GM18511 (cell line): Measurements from ENCODE around the gene LRRC10.

ENCODE experiments used
- ATAC-seq: cut with Tn5 transposase; IDR thresholded peaks from one replicate; pipeline ENCODE4 v1.9.1; 2021; ENCODE audit warnings: mild to moderate bottlenecking, moderate library complexity; ENCODE audit not compliant: unreplicated experiment

LRRC10 gene

DNA sequence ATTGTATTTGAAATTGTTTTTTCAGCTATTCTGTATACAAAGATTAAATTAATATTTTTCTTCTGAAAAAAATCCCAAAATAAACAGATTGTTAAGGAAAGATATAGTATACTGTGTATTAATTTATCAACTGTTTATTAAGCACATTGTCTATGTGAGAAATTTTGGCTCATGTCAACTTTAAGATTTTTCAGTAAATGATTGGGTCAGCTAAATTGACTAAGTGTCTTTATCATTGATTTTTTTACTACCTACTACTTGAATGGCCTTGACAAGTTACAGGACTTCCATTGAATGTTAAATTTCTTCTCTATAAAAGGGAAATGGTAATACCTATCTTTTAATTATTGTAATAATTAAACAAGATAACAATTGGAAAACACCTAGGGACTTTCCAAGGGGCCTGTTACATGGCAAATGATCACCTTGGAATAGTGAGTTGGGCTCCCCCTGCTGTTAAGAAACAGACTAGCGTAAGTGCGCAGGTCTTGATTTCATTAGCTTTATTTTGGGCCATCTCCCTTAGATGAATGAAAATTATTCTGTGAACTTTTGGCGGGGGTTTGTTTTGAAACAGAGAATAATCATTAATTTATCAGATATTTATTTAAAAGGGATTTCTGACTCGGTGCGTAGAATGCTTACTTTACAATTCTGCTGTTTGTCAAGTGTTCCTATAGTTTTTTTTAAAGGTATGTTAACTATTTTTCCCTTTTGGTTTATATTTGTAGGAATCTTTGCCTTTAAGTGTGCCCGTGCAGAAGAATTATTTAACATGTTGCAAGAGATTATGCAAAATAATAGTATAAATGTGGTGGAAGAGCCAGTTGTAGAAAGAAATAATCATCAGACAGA is 39.9 kb downstream of the LRRC10 start:
- peak; percentile 84 for ATAC-seq

DNA sequence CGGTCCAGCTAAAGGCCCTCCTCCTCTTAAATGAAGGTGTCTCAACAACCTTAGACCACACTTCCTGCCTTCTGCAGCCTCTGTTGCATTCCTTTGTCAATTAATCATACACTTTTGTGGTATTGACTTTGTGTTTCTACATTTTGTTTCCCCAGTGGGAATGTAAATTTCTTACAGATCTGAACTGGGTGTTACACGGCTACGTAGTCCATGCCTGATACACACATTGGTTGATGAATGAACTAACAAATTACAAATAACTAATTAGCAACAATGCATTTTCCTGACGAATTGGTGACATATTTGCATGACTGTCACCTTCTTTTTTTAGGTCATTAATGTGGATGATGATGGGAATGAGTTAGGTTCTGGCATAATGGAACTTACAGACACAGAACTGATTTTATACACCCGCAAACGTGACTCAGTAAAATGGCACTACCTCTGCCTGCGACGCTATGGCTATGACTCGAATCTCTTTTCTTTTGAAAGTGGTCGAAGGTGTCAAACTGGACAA is 40.6 kb downstream of the LRRC10 start:
- no peak for ATAC-seq

DNA sequence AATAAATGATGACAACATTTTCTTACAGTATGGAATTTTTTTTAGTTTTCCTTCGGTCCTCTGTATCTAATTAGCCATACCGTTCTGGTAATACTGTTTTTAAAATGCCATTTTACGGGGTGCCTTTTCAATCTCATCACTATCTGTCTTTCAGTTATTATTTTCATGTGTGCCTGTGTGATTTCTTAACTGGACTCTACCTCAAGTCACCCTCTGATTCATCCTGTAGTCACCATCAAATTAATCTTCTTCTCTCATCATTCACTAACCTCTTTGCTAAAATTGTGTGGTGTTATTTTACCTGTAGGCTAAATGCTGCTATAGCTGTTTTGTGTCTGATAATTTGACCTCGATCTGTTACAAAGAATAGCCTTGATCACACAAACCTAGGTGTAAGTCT is 41.5 kb downstream of the LRRC10 start:
- no peak for ATAC-seq

DNA sequence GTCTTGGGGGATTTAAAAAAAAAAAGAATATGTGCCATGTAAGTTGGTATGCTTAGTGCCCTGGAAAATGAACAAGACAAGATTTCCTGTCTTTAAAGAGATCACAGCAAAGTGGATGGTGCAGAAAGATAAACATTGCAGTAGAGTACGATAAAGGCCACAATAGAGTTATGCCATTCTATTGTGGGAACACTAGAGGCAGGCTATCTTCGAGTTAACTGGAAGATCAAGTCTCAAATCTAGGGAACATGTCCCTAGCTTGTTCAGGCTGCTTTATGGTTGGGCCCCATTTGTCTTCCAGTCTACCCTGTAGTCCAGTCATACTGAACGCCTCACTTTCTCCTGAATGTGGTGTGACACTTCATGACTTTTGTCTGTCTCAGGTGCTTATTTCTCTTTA is 44.1 kb downstream of the LRRC10 start:
- no peak for ATAC-seq

DNA sequence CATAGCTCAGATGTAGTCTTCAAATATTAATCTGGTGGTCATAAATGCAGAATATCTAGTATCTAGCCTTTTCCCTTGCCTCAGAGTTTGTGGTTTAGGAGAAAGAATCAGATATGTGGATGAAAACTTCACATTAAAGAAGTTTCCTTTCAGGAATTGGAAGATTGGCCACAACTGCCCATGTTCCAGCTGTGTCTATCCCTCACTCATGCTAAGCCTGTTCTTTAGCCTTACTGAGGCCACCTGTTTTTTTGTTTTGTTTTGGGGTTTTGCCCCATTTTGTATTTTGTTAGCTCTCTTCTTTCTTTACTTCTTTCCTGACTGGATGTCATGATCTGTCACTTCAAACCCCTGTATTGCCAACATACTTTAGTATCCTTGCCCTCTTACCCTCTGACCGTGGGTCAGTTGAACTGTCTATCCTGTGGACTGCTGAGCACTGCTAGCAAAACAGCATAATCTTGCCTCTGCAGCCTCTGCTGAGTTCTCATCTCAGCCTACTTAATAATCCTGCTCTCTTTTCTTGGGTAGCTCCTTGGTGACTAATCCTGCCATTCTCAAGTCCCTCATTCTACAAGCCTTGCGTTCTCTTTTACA is 47.4 kb downstream of the LRRC10 start:
- ATAC-seq, result no peak
